Measurements from ENCODE around the gene CCNYL1. TPM values are rescaled to one million over a fixed set of nuclear protein-coding genes. Genes with fewer than 3 reads are reported as not detected.
"Not testable (repeated sequence)": the region's sequence is repeated elsewhere in the genome, so short reads cannot be mapped to it uniquely, and the experiment has no call there.

The CCNYL1 gene
- polyA plus RNA-seq, 2 donors, result 12.2 to 14.6 TPM

- 94 to 95% methylated on average over 8 of the region's 8 CpGs for WGBS, 2 donors
- H3K4me1 ChIP-seq (ENCODE audit: control insufficient read depth in 2 of 2, insufficient read depth in 2 of 2, low read length in 1 of 2), result no peaks in the 10 kb centered on the region
- no peaks in the 10 kb centered on the region for H3K36me3 ChIP-seq (ENCODE audit: control insufficient read depth in 2 of 2, insufficient read depth in 2 of 2, low read length in 1 of 2)
- H3K27ac ChIP-seq (ENCODE audit: low read depth in 2 of 2, low read length in 1 of 2), result no peak overlapping the region
- H3K9me3 ChIP-seq (ENCODE audit: control insufficient read depth in 2 of 2, insufficient read depth in 1 of 2, low read depth in 1 of 2, low read length in 1 of 2), result no peaks in the 10 kb centered on the region
- no peak overlapping the region for H3K4me3 ChIP-seq (ENCODE audit: low read depth in 1 of 2, low read length in 2 of 2)
- no peaks in the 10 kb centered on the region for H3K27me3 ChIP-seq (ENCODE audit: control insufficient read depth in 1 of 2, insufficient read depth in 2 of 2, low read length in 2 of 2)
Measured at GRCh38 chr2:207729465-207729998, 18.1 kb downstream of the CCNYL1 start.

GRCh38 chr2:207731138-207731537, 19.7 kb downstream of the CCNYL1 start:
- Histone ChIP-seq H3K36me3 (ENCODE audit: control insufficient read depth in 2 of 2, insufficient read depth in 2 of 2, low read length in 1 of 2) (no peaks in the 10 kb centered on the region), H3K27ac (ENCODE audit: low read depth in 2 of 2, low read length in 1 of 2) (no peak overlapping the region)
- WGBS, 2 donors, result 97 to 100% methylated on average over 1 of the region's 1 CpG

DNA sequence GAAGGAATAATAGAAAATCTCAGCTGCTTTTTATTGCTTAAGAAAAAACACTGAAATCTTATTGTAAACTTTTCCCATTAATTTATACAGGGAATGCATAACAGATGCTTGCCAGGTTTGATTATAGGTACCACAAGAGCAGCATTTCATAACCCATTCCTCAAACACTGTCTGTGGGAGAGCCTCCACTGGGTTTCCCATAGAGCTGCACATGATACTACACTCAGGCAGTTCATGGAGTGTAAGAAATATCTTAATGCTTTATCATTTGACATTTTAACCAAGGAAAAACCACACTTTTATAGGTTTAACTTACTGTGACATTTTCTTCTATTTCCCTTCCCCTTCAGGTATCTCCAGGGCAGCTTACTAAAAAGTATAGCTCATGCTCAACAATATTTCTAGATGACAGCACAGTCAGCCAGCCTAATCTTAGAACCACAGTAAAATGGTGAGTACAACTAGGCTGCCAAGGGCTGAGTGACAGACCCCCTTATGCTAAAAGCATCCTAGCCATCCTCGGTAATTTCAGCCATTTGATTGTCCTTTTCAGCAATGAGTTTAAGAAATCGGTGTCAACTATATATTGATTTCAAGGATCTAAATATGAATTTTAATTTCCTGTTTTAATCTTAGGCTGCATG, 22.3 kb downstream of the CCNYL1 start:
- no peaks in the 10 kb centered on the region for H3K9me3 ChIP-seq (ENCODE audit: control insufficient read depth in 2 of 2, insufficient read depth in 1 of 2, low read depth in 1 of 2, low read length in 1 of 2)

More at GRCh38 chr2:207731138-207731537, 19.7 kb downstream of the CCNYL1 start:
- no peaks in the 10 kb centered on the region for H3K9me3 ChIP-seq (ENCODE audit: control insufficient read depth in 2 of 2, insufficient read depth in 1 of 2, low read depth in 1 of 2, low read length in 1 of 2)
- no peaks in the 10 kb centered on the region for H3K4me1 ChIP-seq (ENCODE audit: control insufficient read depth in 2 of 2, insufficient read depth in 2 of 2, low read length in 1 of 2)
- H3K27me3 ChIP-seq (ENCODE audit: control insufficient read depth in 1 of 2, insufficient read depth in 2 of 2, low read length in 2 of 2), result no peaks in the 10 kb centered on the region
- no peak overlapping the region for H3K4me3 ChIP-seq (ENCODE audit: low read depth in 1 of 2, low read length in 2 of 2)

GRCh38 chr2:207734264-207734635, 22.8 kb downstream of the CCNYL1 start:
- WGBS, 2 donors, result 38 to 43% methylated on average over 3 of the region's 3 CpGs
- no peaks in the 10 kb centered on the region for H3K36me3 ChIP-seq (ENCODE audit: control insufficient read depth in 2 of 2, insufficient read depth in 2 of 2, low read length in 1 of 2)
- H3K9me3 ChIP-seq (ENCODE audit: control insufficient read depth in 2 of 2, insufficient read depth in 1 of 2, low read depth in 1 of 2, low read length in 1 of 2), result no peaks in the 10 kb centered on the region
- H3K4me1 ChIP-seq (ENCODE audit: control insufficient read depth in 2 of 2, insufficient read depth in 2 of 2, low read length in 1 of 2), result no peaks in the 10 kb centered on the region
- H3K27me3 ChIP-seq (ENCODE audit: control insufficient read depth in 1 of 2, insufficient read depth in 2 of 2, low read length in 2 of 2), result no peaks in the 10 kb centered on the region
- H3K27ac ChIP-seq (ENCODE audit: low read depth in 2 of 2, low read length in 1 of 2), result no peak overlapping the region
- no peak overlapping the region for H3K4me3 ChIP-seq (ENCODE audit: low read depth in 1 of 2, low read length in 2 of 2)

More for the DNA sequence above, 22.3 kb downstream of the CCNYL1 start:
- no peak overlapping the region for H3K27ac ChIP-seq (ENCODE audit: low read depth in 2 of 2, low read length in 1 of 2)
- no peaks in the 10 kb centered on the region for H3K4me1 ChIP-seq (ENCODE audit: control insufficient read depth in 2 of 2, insufficient read depth in 2 of 2, low read length in 1 of 2)
- H3K36me3 ChIP-seq (ENCODE audit: control insufficient read depth in 2 of 2, insufficient read depth in 2 of 2, low read length in 1 of 2), result no peaks in the 10 kb centered on the region
- 73 to 93% methylated on average over 2 of the region's 2 CpGs for WGBS, 2 donors
- no peaks in the 10 kb centered on the region for H3K27me3 ChIP-seq (ENCODE audit: control insufficient read depth in 1 of 2, insufficient read depth in 2 of 2, low read length in 2 of 2)
- H3K4me3 ChIP-seq (ENCODE audit: low read depth in 1 of 2, low read length in 2 of 2), result no peak overlapping the region

DNA sequence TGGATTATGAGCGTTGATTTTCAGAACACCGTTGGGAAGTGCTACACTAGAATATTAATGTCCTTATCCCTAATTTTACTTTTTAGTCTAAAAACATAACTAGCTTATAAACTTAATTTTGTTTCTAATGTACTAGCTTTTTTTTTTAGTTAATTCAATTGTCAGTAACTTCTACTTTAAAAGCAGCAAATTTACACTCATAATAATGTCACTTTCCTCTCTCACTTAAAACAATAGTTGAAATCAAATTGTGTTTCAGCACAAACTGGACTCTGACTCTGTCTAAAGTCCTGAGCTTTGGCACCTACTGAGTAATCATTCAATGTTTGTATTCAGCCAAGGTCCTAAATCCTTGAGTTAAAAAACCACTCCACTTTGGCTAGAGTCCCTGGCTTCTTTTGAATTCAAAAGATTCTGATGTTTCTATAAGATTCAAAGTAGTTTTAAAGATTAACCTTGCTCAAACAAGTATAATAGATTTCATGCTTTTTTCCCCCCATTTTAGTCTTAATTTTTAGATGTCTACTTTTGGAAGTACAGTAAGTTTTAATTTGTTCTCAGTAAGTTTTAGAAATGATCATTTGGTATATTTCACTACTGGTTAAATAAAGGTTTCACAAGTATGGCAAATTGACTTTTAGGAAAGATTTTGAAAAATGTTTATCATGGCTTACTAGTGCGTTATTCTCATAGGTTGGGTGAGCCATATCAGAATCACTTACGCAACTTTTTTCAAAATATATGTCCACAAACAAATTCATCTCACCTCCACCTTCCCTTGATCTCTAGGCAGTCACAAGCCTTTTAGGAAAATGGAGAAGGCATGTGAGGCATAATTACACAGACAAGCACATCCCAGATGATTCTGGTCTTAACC, 23.4 kb downstream of the CCNYL1 start:
- Histone ChIP-seq H3K36me3 (ENCODE audit: control insufficient read depth in 2 of 2, insufficient read depth in 2 of 2, low read length in 1 of 2) (no peaks in the 10 kb centered on the region), H3K27ac (ENCODE audit: low read depth in 2 of 2, low read length in 1 of 2) (no peak overlapping the region), H3K27me3 (ENCODE audit: control insufficient read depth in 1 of 2, insufficient read depth in 2 of 2, low read length in 2 of 2) (no peaks in the 10 kb centered on the region), H3K4me3 (ENCODE audit: low read depth in 1 of 2, low read length in 2 of 2) (no peak overlapping the region), H3K9me3 (ENCODE audit: control insufficient read depth in 2 of 2, insufficient read depth in 1 of 2, low read depth in 1 of 2, low read length in 1 of 2) (no peaks in the 10 kb centered on the region), H3K4me1 (ENCODE audit: control insufficient read depth in 2 of 2, insufficient read depth in 2 of 2, low read length in 1 of 2) (no peaks in the 10 kb centered on the region)
- WGBS, 2 donors, result 76 to 93% methylated on average over 4 of the region's 4 CpGs

DNA sequence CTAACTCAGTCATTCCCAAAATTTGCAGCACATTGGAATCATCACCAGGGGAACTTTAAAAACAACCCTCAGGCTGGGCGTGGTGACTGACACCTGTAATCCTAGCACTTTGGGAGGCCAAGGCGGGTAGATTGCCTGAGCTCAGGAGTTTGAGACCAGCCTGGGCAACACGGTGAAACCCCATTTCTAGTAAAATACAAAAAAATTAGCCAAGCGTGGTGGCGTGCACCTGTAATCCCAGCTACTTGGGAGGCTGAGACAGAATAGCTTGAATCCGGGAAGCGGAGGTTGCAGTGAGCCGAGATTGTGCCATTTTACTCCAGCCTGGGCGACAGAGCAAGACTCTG, 24.0 kb downstream of the CCNYL1 start:
- H3K4me1 ChIP-seq (ENCODE audit: control insufficient read depth in 2 of 2, insufficient read depth in 2 of 2, low read length in 1 of 2); H3K27me3 ChIP-seq (ENCODE audit: control insufficient read depth in 1 of 2, insufficient read depth in 2 of 2, low read length in 2 of 2); H3K36me3 ChIP-seq (ENCODE audit: control insufficient read depth in 2 of 2, insufficient read depth in 2 of 2, low read length in 1 of 2); H3K9me3 ChIP-seq (ENCODE audit: control insufficient read depth in 2 of 2, insufficient read depth in 1 of 2, low read depth in 1 of 2, low read length in 1 of 2); H3K4me3 ChIP-seq (ENCODE audit: low read depth in 1 of 2, low read length in 2 of 2); H3K27ac ChIP-seq (ENCODE audit: low read depth in 2 of 2, low read length in 1 of 2): not testable (repeated sequence)
- WGBS, 2 donors, result 95 to 97% methylated on average over 9 of the region's 9 CpGs

- Histone ChIP-seq H3K36me3 (ENCODE audit: control insufficient read depth in 2 of 2, insufficient read depth in 2 of 2, low read length in 1 of 2) (peaks cover 7 to 10% of the 10 kb centered on the region in 2 donors), H3K4me3 (ENCODE audit: low read depth in 1 of 2, low read length in 2 of 2) (no peak overlapping the region), H3K27me3 (ENCODE audit: control insufficient read depth in 1 of 2, insufficient read depth in 2 of 2, low read length in 2 of 2) (no peaks in the 10 kb centered on the region), H3K9me3 (ENCODE audit: control insufficient read depth in 2 of 2, insufficient read depth in 1 of 2, low read depth in 1 of 2, low read length in 1 of 2) (no peaks in the 10 kb centered on the region), H3K27ac (ENCODE audit: low read depth in 2 of 2, low read length in 1 of 2) (no peak overlapping the region), H3K4me1 (ENCODE audit: control insufficient read depth in 2 of 2, insufficient read depth in 2 of 2, low read length in 1 of 2) (no peaks in the 10 kb centered on the region)
Measured at GRCh38 chr2:207743514-207743913, 32.1 kb downstream of the CCNYL1 start.

- no peak overlapping the region for H3K4me3 ChIP-seq (ENCODE audit: low read depth in 1 of 2, low read length in 2 of 2)
- peaks cover 7 to 10% of the 10 kb centered on the region in 2 donors for H3K36me3 ChIP-seq (ENCODE audit: control insufficient read depth in 2 of 2, insufficient read depth in 2 of 2, low read length in 1 of 2)
- H3K27ac ChIP-seq (ENCODE audit: low read depth in 2 of 2, low read length in 1 of 2), result no peak overlapping the region
- H3K9me3 ChIP-seq (ENCODE audit: control insufficient read depth in 2 of 2, insufficient read depth in 1 of 2, low read depth in 1 of 2, low read length in 1 of 2), result no peaks in the 10 kb centered on the region
- H3K4me1 ChIP-seq (ENCODE audit: control insufficient read depth in 2 of 2, insufficient read depth in 2 of 2, low read length in 1 of 2), result no peaks in the 10 kb centered on the region
- WGBS, 2 donors, result 83 to 86% methylated on average over 2 of the region's 2 CpGs
- H3K27me3 ChIP-seq (ENCODE audit: control insufficient read depth in 1 of 2, insufficient read depth in 2 of 2, low read length in 2 of 2), result no peaks in the 10 kb centered on the region
Measured at GRCh38 chr2:207744050-207744449, 32.6 kb downstream of the CCNYL1 start.

DNA sequence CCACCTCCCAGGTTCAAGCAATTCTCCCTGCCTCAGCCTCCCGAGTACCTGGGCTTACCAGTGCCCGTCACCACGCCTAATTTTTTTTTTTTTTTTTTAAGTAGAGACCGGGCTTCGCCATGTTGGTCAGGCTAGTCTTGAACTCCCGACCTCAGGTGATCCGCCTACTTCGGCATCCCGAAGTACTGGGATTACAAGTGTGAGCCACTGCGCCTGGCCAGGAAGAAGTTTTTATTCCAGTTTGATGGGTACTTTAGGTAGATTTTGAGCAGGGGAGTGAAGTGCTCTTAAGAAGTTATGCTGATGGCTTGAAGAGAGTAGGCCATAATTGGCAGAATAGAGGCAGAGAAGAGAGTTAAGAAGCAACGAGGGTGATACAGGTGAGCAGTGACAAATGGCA, 33.0 kb downstream of the CCNYL1 start:
- 87 to 89% methylated on average over 11 of the region's 11 CpGs for WGBS, 2 donors
- H3K36me3 ChIP-seq (ENCODE audit: control insufficient read depth in 2 of 2, insufficient read depth in 2 of 2, low read length in 1 of 2), result peaks cover 7 to 10% of the 10 kb centered on the region in 2 donors
- no peak overlapping the region for H3K27ac ChIP-seq (ENCODE audit: low read depth in 2 of 2, low read length in 1 of 2)
- no peaks in the 10 kb centered on the region for H3K4me1 ChIP-seq (ENCODE audit: control insufficient read depth in 2 of 2, insufficient read depth in 2 of 2, low read length in 1 of 2)
- H3K4me3 ChIP-seq (ENCODE audit: low read depth in 1 of 2, low read length in 2 of 2), result no peak overlapping the region
- H3K27me3 ChIP-seq (ENCODE audit: control insufficient read depth in 1 of 2, insufficient read depth in 2 of 2, low read length in 2 of 2), result no peaks in the 10 kb centered on the region
- no peaks in the 10 kb centered on the region for H3K9me3 ChIP-seq (ENCODE audit: control insufficient read depth in 2 of 2, insufficient read depth in 1 of 2, low read depth in 1 of 2, low read length in 1 of 2)

Data from esophagus (tissue), 2 donors.